Ovary (tissue), 9 donors: ENCODE measurements around the gene AFAP1. TPM values are rescaled to one million over a fixed set of nuclear protein-coding genes. Genes with fewer than 3 reads are reported as not detected.

ENCODE experiments used
- DNase-seq, 5 donors: peaks; one replicate each; pipeline ENCODE4 v3.0.0-alpha.2; 2019 to 2020
- H3K27ac ChIP-seq, 2 donors: fragments of 200-600 bp; one replicate each; pipeline versions ENCODE4 v1.5.1 to v1.8.0; 2019 to 2022
- H3K27me3 ChIP-seq: fragments of 200-600 bp; one replicate; pipeline ENCODE4 v1.8.0; 2022
- H3K36me3 ChIP-seq: fragments of 200-600 bp; sonication (generic); one replicate; pipeline ENCODE4 v1.5.1; 2019
- H3K4me1 ChIP-seq: one replicate; pipeline ENCODE4 v1.8.1; 2013; ENCODE audit warnings: mild to moderate bottlenecking, moderate library complexity; ENCODE audit not compliant: insufficient read depth
- H3K4me3 ChIP-seq: fragments of 200-600 bp; sonication (generic); one replicate; pipeline ENCODE4 v1.5.1; 2017
- H3K9me3 ChIP-seq, 2 donors: fragments of 200-600 bp in 1 of 2; sonication (generic) in 1 of 2; one replicate each; pipeline versions ENCODE4 v1.5.1 to v1.8.1; 2013 to 2019; ENCODE audit warnings: mild to moderate bottlenecking in 1 of 2, moderate library complexity in 1 of 2
- EP300 ChIP-seq: sonication (generic); formaldehyde crosslinking; IDR thresholded peaks from one replicate; pipeline ENCODE4 v1.6.1; 2017; ENCODE audit warnings: antibody characterized with exemption
- POLR2A ChIP-seq: fragments of 450-650 bp; IDR thresholded peaks from one replicate; pipeline ENCODE4 v1.6.1; 2017; ENCODE audit warnings: antibody characterized with exemption, mild to moderate bottlenecking, moderate library complexity
- WGBS, 3 donors: extraction: QIAGEN DNeasy Blood & Tissue Kit in 1 of 3; methylation state at CpG; one replicate each; pipeline versions ENCODE4 v1.1.5 to v1.1.7; 2013 to 2017; 5-methylcytosine and 5-hydroxymethylcytosine counted together
- intact Hi-C, 4 donors: fragments of 100-400 bp; cut with DNase I; formaldehyde crosslinking; loops; one replicate each; pipeline versions ENCODE4 v1.11.0 to v1.15.1; 2022 to 2023
- polyA plus RNA-seq, 2 donors: library from polyadenylated mRNA; stranded (reverse); fragments of 200-250 nt in 1 of 2; fragments of 350-450 nt in 1 of 2; fragmentation: Illumina TruSeq in 1 of 2; extraction: RNeasy Lipid Tissue Mini Kit (QIAGEN cat#74804) in 1 of 2; gene quantifications; one replicate each; pipeline ENCODE4 v1.2.3, GENCODE V29; 2013 to 2014
- total RNA-seq, 7 donors: library from RNA; depleted of rRNA in 2 of 7; stranded (reverse); fragments of >200 nt in 2 of 7; fragmentation: NEBNext Ultra II Directional in 3 of 7; extraction: Animal tissue kit (Norgen Biotek cat#: 25700) in 3 of 7; gene quantifications; one replicate each; pipeline versions ENCODE4 v1.1.0 to v1.2.4, GENCODE V29; 2016 to 2023
- TF ChIP-seq, protein P1 (sequence below), 3 donors: fragments of 450-650 bp in 2 of 3; fragments of 200-600 bp in 1 of 3; IDR thresholded peaks; one replicate each; pipeline versions ENCODE4 v1.5.1 to v1.8.0; 2016 to 2022; ENCODE audit warnings: antibody characterized with exemption in 3 of 3, mild to moderate bottlenecking in 1 of 3
- donor health status: DM: no; HTN: no; CAD: no; lungs with moderate emphysema.
- donor health status: DM: no; HTN: no; CAD: no.
- donor health status: Bipolar disorder and iron deficiency.
- donor health status: DM: yes; HTN: yes; CAD: no.
- donor health status: DM: no; HTN: no; CAD: no.
- donor health status: DM: yes; HTN: yes; CAD: no.

The AFAP1 gene
- total and polyA plus RNA-seq, 9 donors, result 8.6 to 42.3 (median 23.0) TPM

DNA sequence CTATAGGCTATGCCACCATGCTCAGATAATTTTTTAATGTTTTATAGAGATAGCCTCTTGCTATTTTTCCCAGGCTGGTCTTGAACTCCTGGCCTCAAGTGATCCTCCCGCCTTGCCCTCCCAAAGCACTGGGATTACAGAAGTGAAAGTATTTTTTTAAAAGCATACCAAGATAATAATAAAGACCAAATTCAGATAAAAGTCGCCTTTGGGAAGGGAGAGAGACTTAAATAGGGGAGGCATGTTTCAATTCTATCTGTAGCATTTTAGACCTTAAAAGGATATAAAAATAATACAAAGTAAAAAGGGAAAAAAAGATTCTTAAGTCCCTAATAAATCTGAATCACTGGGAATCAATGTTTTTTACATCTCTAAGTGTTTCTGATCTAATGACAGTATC is 108.9 kb downstream of the AFAP1 start:
- 36 to 65% (median 53%) methylated on average over 2 of the region's 2 CpGs for WGBS, 3 donors
- no peaks in the 10 kb centered on the region for H3K27me3 ChIP-seq
- no peaks in the 10 kb centered on the region for H3K36me3 ChIP-seq
- TF ChIP-seq EP300 (no peak), POLR2A (no peak)
- TF ChIP-seq, protein P1, sequence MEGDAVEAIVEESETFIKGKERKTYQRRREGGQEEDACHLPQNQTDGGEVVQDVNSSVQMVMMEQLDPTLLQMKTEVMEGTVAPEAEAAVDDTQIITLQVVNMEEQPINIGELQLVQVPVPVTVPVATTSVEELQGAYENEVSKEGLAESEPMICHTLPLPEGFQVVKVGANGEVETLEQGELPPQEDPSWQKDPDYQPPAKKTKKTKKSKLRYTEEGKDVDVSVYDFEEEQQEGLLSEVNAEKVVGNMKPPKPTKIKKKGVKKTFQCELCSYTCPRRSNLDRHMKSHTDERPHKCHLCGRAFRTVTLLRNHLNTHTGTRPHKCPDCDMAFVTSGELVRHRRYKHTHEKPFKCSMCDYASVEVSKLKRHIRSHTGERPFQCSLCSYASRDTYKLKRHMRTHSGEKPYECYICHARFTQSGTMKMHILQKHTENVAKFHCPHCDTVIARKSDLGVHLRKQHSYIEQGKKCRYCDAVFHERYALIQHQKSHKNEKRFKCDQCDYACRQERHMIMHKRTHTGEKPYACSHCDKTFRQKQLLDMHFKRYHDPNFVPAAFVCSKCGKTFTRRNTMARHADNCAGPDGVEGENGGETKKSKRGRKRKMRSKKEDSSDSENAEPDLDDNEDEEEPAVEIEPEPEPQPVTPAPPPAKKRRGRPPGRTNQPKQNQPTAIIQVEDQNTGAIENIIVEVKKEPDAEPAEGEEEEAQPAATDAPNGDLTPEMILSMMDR (IDR thresholded peaks at IDR 0.05), result no peak
- DNase-seq, result no peak
- H3K27ac ChIP-seq, result no peak overlapping the region
- peaks cover 11% of the 10 kb centered on the region for H3K4me1 ChIP-seq
- intact Hi-C loops, result no loop called here
- no peaks in the 10 kb centered on the region for H3K9me3 ChIP-seq
- H3K4me3 ChIP-seq, result no peak overlapping the region

DNA sequence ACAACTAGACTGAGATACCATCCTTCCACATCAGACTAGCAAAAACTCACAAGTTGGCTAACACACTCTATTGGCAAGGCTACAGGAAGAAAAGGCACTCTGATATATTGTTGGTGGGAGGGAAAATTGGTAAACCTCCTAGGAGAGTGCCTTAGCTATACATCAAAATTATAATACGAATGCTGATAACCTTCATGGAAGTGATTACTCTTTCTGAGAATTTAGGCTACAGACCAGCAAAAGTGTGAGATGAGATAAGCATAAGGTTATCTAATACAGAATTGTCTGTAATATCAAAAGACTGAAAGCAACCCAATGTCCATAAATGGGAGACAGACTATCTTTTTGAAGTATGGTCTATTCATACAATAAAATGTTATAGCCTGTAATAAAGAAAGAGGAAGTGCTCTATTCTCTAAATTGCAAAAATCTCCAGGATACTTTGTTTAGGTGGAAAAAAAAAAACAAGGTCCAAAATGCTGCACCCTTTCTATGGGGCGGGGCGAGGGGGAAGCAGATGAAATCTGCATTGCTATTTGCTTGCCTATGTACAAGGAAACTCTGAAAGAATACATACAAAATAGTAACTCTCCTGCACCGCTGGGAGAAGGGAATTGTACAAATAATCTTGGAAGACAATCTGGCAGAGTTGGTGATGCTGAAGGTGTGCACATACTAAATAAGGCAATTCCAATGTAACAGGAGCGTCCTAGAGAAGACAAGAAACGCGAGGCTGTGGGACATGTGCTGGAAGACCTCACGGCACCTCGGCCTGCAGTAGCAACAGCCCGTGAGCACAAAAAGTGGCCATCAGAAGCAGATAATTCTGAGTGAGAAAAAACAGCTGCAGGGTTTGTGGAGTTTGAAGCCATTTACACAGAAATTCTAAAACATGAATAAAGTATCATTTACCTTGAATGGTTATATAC is 109.7 kb downstream of the AFAP1 start:
- Histone ChIP-seq H3K36me3 (no peaks in the 10 kb centered on the region), H3K4me3 (no peak overlapping the region), H3K27ac (no peak overlapping the region), H3K27me3 (no peaks in the 10 kb centered on the region), H3K4me1 (peaks cover 11% of the 10 kb centered on the region), H3K9me3 (no peaks in the 10 kb centered on the region)
- intact Hi-C loops, result no loop called here
- WGBS, 3 donors, result 46 to 56% (median 56%) methylated on average over 10 of the region's 10 CpGs
- TF ChIP-seq EP300 (no peak), POLR2A (no peak)
- TF ChIP-seq, protein P1 (IDR thresholded peaks at IDR 0.05), result no peak
- no peak for DNase-seq

DNA sequence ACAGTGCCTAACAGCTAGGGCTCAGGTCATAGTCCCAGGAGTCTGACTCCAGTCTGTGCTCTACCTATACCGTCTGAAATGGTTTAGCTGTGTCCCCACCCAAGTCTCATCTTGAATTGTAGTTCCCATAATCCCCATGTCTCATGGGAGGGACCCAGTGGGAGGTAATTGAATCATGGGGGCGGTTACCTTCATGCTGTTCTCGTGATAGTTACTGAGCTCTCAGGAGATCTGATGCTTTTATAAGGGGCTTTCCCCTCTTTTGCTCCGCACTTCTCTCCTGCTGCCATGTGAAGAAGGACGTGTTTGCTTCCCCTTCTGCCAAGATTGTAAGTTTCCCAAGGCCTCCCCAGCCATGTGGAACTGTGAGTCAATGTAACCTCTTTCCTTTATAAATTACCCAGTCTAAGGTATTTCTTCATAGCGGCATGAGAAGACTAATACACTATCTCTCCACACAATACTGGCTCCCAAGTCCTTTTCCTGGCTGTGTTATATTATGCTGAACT is 110.8 kb downstream of the AFAP1 start:
- Histone ChIP-seq H3K4me1 (peaks cover 13% of the 10 kb centered on the region), H3K27me3 (no peaks in the 10 kb centered on the region), H3K4me3 (no peak overlapping the region), H3K36me3 (no peaks in the 10 kb centered on the region), H3K9me3 (no peaks in the 10 kb centered on the region), H3K27ac (peak overlapping the region in 1 of 2 donors; percentile 62)
- 61 to 73% (median 72%) methylated on average over 6 of the region's 6 CpGs for WGBS, 3 donors
- no peak for DNase-seq
- TF ChIP-seq POLR2A (no peak), EP300 (no peak)
- TF ChIP-seq, protein P1 (IDR thresholded peaks at IDR 0.05), result no peak
- intact Hi-C loops, result no loop called here

DNA sequence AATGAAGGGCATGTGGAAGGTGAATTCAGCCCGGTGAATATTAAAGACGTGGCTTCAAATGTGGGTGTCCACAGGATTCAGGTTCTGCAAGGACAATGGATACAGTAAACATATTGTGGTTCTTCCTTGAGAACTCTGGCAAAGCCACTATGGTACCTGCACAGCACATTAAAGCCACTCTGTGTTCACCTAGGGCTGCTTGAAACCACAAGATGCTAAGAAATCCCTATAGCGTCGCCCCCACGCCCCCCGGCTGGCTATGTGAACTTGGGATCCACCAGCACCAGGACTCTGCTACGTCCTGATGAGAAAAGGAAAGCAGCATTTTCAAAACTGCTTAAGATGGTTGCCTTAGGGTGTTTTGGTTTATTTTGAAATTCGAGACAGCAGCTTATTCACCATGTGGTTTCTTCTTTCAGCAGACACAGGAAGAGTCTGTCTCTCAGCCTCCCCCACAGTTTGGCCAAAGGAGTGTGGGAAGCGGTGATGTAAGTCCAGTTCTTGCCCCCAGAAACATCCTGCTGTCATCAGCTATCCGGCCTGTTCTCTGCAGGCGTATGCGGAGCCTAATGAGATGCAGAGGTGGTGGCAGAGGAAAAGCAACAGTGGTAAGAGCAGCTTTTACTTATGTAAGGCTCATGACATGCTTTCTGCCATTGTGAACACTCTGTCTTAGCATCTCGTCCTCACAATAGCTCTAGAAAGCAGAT is 111.5 kb downstream of the AFAP1 start:
- Histone ChIP-seq H3K4me1 (peaks cover 17% of the 10 kb centered on the region), H3K36me3 (no peaks in the 10 kb centered on the region), H3K27ac (peak overlapping the region; percentile 47 to 62), H3K4me3 (no peak overlapping the region), H3K27me3 (no peaks in the 10 kb centered on the region), H3K9me3 (no peaks in the 10 kb centered on the region)
- peak; percentile 81 to 90 (median 85) for DNase-seq
- no peak for TF ChIP-seq EP300
- TF ChIP-seq, protein P1 (IDR thresholded peaks at IDR 0.05), result no peak
- no peak for TF ChIP-seq POLR2A
- intact Hi-C loops, result no loop called here
- 16 to 23% (median 19%) methylated on average over 13 of the region's 13 CpGs for WGBS, 3 donors
